Dermis microvascular lymphatic vessel endothelial cell (primary cell): ENCODE measurements around the gene SAYSD1. TPM values are rescaled to one million over a fixed set of nuclear protein-coding genes. Genes with fewer than 3 reads are reported as not detected.

Source experiments
- DNase-seq, 2 donors: peaks; one replicate each; pipeline versions ENCODE4 v3.0.0 to v3.0.0-alpha.2; 2010; ENCODE audit warnings: low read depth in 2 of 2
- total RNA-seq: library from RNA; depleted of rRNA; stranded (reverse); fragments of >200 nt; gene quantifications from 2 replicates; pipeline ENCODE4 v1.2.1, GENCODE V29; 2014

SAYSD1 gene
- total RNA-seq, 1 donor from 2014 or later = 8.0 TPM

- DNase-seq = no peak
Measured at GRCh38 chr6:39058471-39059147, 56.4 kb downstream of the SAYSD1 start.

DNA sequence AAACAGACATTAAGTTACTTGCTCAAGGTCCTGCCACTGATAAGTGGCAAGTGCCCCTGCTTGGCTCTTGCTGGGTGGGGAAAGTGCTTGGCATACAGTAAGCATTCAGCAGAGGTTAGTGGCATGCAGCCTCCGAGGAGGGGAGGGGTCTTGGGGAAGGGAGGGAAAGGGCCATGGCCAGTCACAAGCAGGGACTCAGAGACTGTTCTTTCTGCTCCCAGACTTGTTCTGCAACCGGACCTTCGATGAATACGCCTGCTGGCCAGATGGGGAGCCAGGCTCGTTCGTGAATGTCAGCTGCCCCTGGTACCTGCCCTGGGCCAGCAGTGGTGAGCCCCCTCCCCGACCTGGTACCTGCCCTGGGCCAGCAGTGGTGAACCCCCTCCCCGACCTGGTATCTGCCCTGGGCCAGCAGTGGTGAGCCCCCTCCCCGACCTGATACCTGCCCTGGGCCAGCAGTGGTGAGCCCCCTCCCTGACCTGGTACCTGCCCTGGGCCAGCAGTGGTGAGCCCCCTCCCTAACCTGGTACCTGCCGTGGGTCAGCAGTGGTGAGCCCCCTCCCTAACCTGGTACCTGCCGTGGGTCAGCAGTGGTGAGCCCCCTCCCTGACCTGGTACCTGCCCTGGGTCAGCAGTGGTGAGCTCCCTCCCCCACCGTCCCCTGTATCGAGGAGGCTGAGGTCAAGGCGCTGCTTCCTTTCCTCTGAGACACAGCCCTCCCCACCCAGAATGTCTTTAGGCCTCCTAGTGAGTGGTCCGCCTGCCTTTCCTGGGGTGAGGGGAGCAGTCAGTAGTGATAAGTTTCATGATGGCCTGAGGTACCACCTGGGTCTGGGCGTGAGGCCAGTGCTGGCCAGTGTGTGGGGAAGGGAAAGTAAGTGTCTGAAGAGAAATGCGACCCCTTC lies 57.5 kb downstream of the SAYSD1 start:
- no peak for DNase-seq

DNA sequence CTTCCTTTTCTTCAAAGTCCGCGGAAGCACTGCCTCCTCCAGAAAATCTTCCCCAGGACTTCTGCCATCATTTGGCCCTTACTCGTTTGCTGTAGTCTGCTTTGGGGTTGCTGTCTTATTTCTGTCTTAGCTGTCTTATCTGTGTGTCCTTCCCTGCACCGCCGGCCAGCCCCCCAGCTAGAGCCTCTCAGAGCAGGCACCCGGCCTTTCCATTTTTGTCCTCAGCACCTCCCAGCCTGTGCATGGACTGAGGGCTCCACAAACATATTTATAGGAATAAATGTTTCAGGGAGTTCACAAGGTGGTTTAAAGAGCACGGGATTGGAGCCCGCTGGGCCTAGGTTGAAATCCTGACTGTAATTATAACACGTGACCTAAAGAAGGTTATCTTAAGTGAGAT lies 58.3 kb downstream of the SAYSD1 start:
- DNase-seq = no peak

- no peak for DNase-seq
Measured at GRCh38 chr6:39056191-39056590, 58.8 kb downstream of the SAYSD1 start.

DNA sequence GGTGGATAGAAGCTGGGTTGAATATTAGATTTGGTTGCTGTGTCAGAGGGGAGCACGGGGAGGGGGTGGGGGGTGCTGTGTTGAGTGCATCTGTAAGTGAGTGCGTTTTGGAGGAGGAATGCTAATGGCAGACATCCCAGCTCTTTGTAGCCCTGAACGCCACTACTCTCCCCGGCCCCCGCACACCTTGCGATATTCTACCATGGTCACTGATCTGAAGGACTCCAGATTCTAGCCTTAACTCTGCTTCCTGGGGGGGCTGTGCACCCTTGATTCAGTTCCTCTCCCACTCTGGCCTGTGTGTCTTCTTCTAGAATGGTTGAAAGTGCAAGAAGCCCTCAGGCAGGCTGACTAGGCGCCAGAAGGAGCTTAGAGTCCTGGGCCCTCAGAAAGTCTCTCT lies 59.3 kb downstream of the SAYSD1 start:
- no peak for DNase-seq

DNA sequence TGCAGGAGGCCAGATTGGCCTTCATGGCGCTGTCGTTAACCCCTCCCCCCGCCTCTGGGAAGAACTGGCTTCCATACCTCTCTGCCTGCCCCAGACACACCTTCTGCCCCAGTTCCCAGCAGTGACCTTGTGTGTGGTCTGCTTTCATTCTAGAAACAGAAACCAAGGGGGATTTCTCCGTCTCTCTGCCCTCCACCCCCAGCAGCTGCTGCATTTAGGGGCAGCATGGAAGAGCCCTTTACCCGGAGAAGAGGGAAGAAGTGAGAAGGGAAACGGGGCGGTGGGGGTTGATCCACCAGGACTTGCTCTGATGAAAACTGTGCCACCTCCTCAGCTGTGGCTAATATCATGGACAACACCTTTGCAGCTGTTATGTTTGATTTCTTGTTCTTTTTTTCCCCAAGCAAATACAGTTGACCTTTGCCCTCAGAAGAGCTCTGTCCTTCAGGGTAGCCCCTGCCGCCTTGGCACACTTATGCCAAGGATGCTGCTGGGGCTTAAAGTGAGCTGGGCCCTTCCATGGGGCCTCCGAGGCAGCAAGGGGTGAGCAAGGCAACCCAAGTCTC lies 60.3 kb downstream of the SAYSD1 start:
- no peak for DNase-seq

Other genes starting within 250 kb of the SAYSD1 start
- gene GLP1R, start 66.4 kb downstream of the SAYSD1 start, total RNA-seq = not detected in 2 replicates
- not detected in 2 replicates for gene KCNK5, start 114.3 kb upstream of the SAYSD1 start, total RNA-seq
- gene KCNK17, start 199.2 kb upstream of the SAYSD1 start, total RNA-seq = not detected in 2 replicates
- not detected in 2 replicates for gene KCNK16, start 207.5 kb upstream of the SAYSD1 start, total RNA-seq